Endothelial cell of umbilical vein (primary cell): ENCODE data around the gene ZNF560.

Experiments
- CTCF ChIP-seq, 2 donors: IDR thresholded peaks; 1 replicate in 1 of 2; 2 replicates in 1 of 2; pipeline ENCODE4 v1.5.1; 2011; ENCODE audit warnings: low read length in 2 of 2, mild to moderate bottlenecking in 2 of 2, moderate library complexity in 2 of 2, control low read depth in 1 of 2, inconsistent platforms in 1 of 2, low read depth in 1 of 2; ENCODE audit not compliant: insufficient read depth in 1 of 2; ENCODE audit errors: extremely low read depth in 1 of 2
- EZH2 ChIP-seq: IDR thresholded peaks from 2 replicates; pipeline ENCODE4 v1.6.1; 2012; ENCODE audit warnings: borderline replicate concordance, low read depth, mild to moderate bottlenecking, moderate library complexity, low read length, inconsistent platforms; ENCODE audit not compliant: severe bottlenecking
- FOS ChIP-seq: IDR thresholded peaks from 2 replicates; pipeline ENCODE4 v1.6.1; 2011; ENCODE audit warnings: mild to moderate bottlenecking, low read length, moderate library complexity, borderline replicate concordance; ENCODE audit not compliant: insufficient read depth
- JUN ChIP-seq: IDR thresholded peaks from 2 replicates; pipeline ENCODE4 v1.6.1; 2011; ENCODE audit warnings: borderline replicate concordance, low read depth; ENCODE audit not compliant: insufficient read length, insufficient read depth
- MAX ChIP-seq: IDR thresholded peaks from 2 replicates; pipeline ENCODE4 v1.6.1; 2011; ENCODE audit not compliant: insufficient read depth, insufficient read length
- MYC ChIP-seq: IDR thresholded peaks from one replicate; pipeline ENCODE4 v1.6.1; 2011; ENCODE audit warnings: mild to moderate bottlenecking, low read depth, low read length
- POLR2A ChIP-seq: IDR thresholded peaks from 2 replicates; pipeline ENCODE4 v1.6.1; 2012; ENCODE audit warnings: low read depth, mild to moderate bottlenecking, control low read depth, low read length
- POLR2AphosphoS5 ChIP-seq: IDR thresholded peaks from 2 replicates; pipeline ENCODE4 v1.6.1; 2012; ENCODE audit warnings: low read depth, mild to moderate bottlenecking, control low read depth, low read length, moderate library complexity; ENCODE audit not compliant: insufficient read depth

GRCh38 chr19:9500796-9501195 lies 2.4 kb upstream of the ZNF560 start:
- TF ChIP-seq CTCF (IDR thresholded peaks at IDR 0.05; ENCODE audit: extremely low read depth in 1 of 2, insufficient read depth in 1 of 2, low read depth in 1 of 2, low read length in 2 of 2) (no peak), POLR2AphosphoS5 (no peak), EZH2 (no peak), MAX (no peak), POLR2A (no peak), JUN (no peak), MYC (no peak), FOS (no peak)
